HCT116 (cell line): ENCODE data around the gene STARD3. TPM values are rescaled to one million over a fixed set of nuclear protein-coding genes. Genes with fewer than 3 reads are reported as not detected.

Source experiments
- ATAC-seq: fragments of 200-7000 bp; cut with Tn5 transposase; 2 replicates; pipeline ENCODE4 v1.9.1; 2020; ENCODE audit warnings: mild to moderate bottlenecking, moderate library complexity
- BruUV-seq: library from RNA; stranded (reverse); fragments of 400-500 nt; replicated peaks from 2 replicates; lab custom pipeline; 2021; lab: Mats Ljungman, UMichigan
- CTCF ChIA-PET: fragments of 300-600 bp; sonication (Branson Sonifier 250); formaldehyde crosslinking; loops from one replicate; lab custom pipeline; 2021; ENCODE audit warnings: antibody characterized with exemption; lab: Charles Lee
- POLR2A ChIA-PET: fragments of 300-600, 350-600 bp; sonication (Branson Sonifier 250); formaldehyde crosslinking; loops from one replicate; lab custom pipeline; 2021; ENCODE audit warnings: antibody characterized with exemption; lab: Charles Lee
- RAD21 ChIA-PET, 2 experiments: fragments of 300-600 bp; sonication (Branson Sonifier 250); formaldehyde crosslinking; loops; one replicate each; lab custom pipeline; 2023; ENCODE audit warnings: low total read pairs in 2 of 2; ENCODE audit not compliant: uncharacterized antibody in 2 of 2, unreplicated experiment in 2 of 2, low non-redundant PET in 1 of 2; lab: Charles Lee
- DNase-seq: peaks from one replicate; pipeline ENCODE4 v3.0.0-alpha.2; 2010; ENCODE audit warnings: low read depth, low spot score
- H2AFZ ChIP-seq: fragments of 200-600 bp; shearing (Covaris generic), sonication (generic); 2 replicates; pipeline ENCODE4 v1.6.1; 2017; ENCODE audit warnings: low read depth, mixed run types, mixed read lengths, antibody characterized with exemption, low read length; ENCODE audit not compliant: poor library complexity, severe bottlenecking
- H3K27ac ChIP-seq: 2 replicates; pipeline ENCODE4 v1.5.1; 2012; ENCODE audit warnings: low read depth, low read length
- H3K27me3 ChIP-seq: fragments of 200-600 bp; sonication (generic); 2 replicates; pipeline ENCODE4 v1.6.1; 2016; ENCODE audit warnings: mixed run types, low read length, mixed read lengths; ENCODE audit not compliant: insufficient read depth
- H3K36me3 ChIP-seq, 2 experiments: fragments of 200-500 bp in 1 of 2; fragments of 200-600 bp in 1 of 2; sonication (Bioruptor generic) in 1 of 2; sonication (generic) in 1 of 2; 2 replicates each; pipeline versions ENCODE4 v1.5.1 to v1.6.1; 2014 to 2016; ENCODE audit warnings: low read length in 2 of 2, inconsistent platforms in 1 of 2, mixed read lengths in 1 of 2, mixed run types in 1 of 2; ENCODE audit not compliant: insufficient read depth in 2 of 2, control insufficient read depth in 1 of 2
- H3K4me1 ChIP-seq, 2 experiments: fragments of 200-600 bp in 1 of 2; sonication (generic) in 1 of 2; 2 replicates each; pipeline versions ENCODE4 v1.5.1 to v1.6.1; 2012 to 2017; ENCODE audit warnings: low read length in 2 of 2, inconsistent platforms in 1 of 2, mild to moderate bottlenecking in 1 of 2, mixed read lengths in 1 of 2, mixed run types in 1 of 2, moderate library complexity in 1 of 2; ENCODE audit not compliant: insufficient read depth in 2 of 2, control insufficient read depth in 1 of 2
- H3K4me2 ChIP-seq: fragments of 200-600 bp; sonication (generic); 2 replicates; pipeline ENCODE4 v1.6.1; 2017; ENCODE audit warnings: mixed run types, low read length, mixed read lengths
- H3K4me3 ChIP-seq, 2 experiments: fragments of 200-600 bp in 1 of 2; sonication (generic) in 1 of 2; replicated peaks in 1 of 2; 2 replicates each; pipeline ENCODE4 v1.5.1; 2011 to 2016; ENCODE audit warnings: low read length in 2 of 2, control low read depth in 1 of 2, low read depth in 1 of 2, mild to moderate bottlenecking in 1 of 2, mixed read lengths in 1 of 2, mixed run types in 1 of 2
- H3K79me2 ChIP-seq: fragments of 200-600 bp; sonication (generic); 2 replicates; pipeline ENCODE4 v1.6.1; 2017; ENCODE audit warnings: mild to moderate bottlenecking, mixed run types, low read length, moderate library complexity, mixed read lengths; ENCODE audit not compliant: insufficient read depth
- H3K9ac ChIP-seq: fragments of 200-600 bp; sonication (generic); 2 replicates; pipeline ENCODE4 v1.6.1; 2016; ENCODE audit warnings: low read length, mixed read lengths
- H3K9me2 ChIP-seq: fragments of 200-600 bp; sonication (generic), shearing (Covaris generic); 2 replicates; pipeline ENCODE4 v1.6.1; 2017; ENCODE audit warnings: mixed run types, mild to moderate bottlenecking, moderate library complexity; ENCODE audit not compliant: insufficient read depth
- H3K9me3 ChIP-seq, 2 experiments: fragments of 200-500 bp in 1 of 2; fragments of 200-600 bp in 1 of 2; sonication (Bioruptor generic) in 1 of 2; sonication (generic) in 1 of 2; 2 replicates each; pipeline ENCODE4 v1.6.1; 2014 to 2017; ENCODE audit warnings: low read length in 2 of 2, mixed read lengths in 2 of 2, inconsistent platforms in 1 of 2, low read depth in 1 of 2, mild to moderate bottlenecking in 1 of 2, mixed run types in 1 of 2, moderate library complexity in 1 of 2; ENCODE audit not compliant: control insufficient read depth in 1 of 2, insufficient read depth in 1 of 2
- H4K20me1 ChIP-seq: fragments of 200-600 bp; sonication (generic), shearing (Covaris generic); 2 replicates; pipeline ENCODE4 v1.6.1; 2017; ENCODE audit warnings: mixed run types, mild to moderate bottlenecking, moderate library complexity; ENCODE audit not compliant: insufficient read depth
- ATF3 ChIP-seq: IDR thresholded peaks from 2 replicates; pipeline ENCODE4 v1.6.1; 2012
- CEBPB ChIP-seq: IDR thresholded peaks from 2 replicates; pipeline ENCODE4 v1.6.1; 2012; ENCODE audit warnings: low read depth
- CTCF ChIP-seq, 3 experiments: fragments of 200-600 bp in 1 of 3; sonication (generic) in 1 of 3; IDR thresholded peaks in 2 of 3; conservative IDR thresholded peaks in 1 of 3; 2 replicates each; pipeline ENCODE4 v1.5.1; 2012 to 2017; ENCODE audit warnings: low read depth in 2 of 3, low read length in 2 of 3, antibody characterized with exemption in 1 of 3, borderline replicate concordance in 1 of 3, control low read depth in 1 of 3, mild to moderate bottlenecking in 1 of 3, mixed read lengths in 1 of 3, mixed run types in 1 of 3, moderate library complexity in 1 of 3; ENCODE audit not compliant: insufficient read depth in 1 of 3
- EGR1 ChIP-seq: IDR thresholded peaks from 2 replicates; pipeline ENCODE4 v1.6.1; 2012; ENCODE audit warnings: low read depth
- ELF1 ChIP-seq: IDR thresholded peaks from 2 replicates; pipeline ENCODE4 v1.6.1; 2012; ENCODE audit warnings: low read depth, borderline replicate concordance
- EZH2 ChIP-seq: fragments of 200-600 bp; sonication (generic); IDR thresholded peaks from 2 replicates; pipeline ENCODE4 v1.6.1; 2017; ENCODE audit warnings: antibody characterized with exemption, mixed run types
- EZH2phosphoT487 ChIP-seq: fragments of 200-600 bp; IDR thresholded peaks from 2 replicates; pipeline ENCODE4 v1.6.1; 2018; ENCODE audit warnings: antibody characterized with exemption, borderline replicate concordance
- FOSL1 ChIP-seq: IDR thresholded peaks from 2 replicates; pipeline ENCODE4 v1.6.1; 2012; ENCODE audit warnings: low read depth
- POLR2A ChIP-seq: IDR thresholded peaks from 2 replicates; pipeline ENCODE4 v1.7.0; 2011; ENCODE audit warnings: borderline replicate concordance; ENCODE audit not compliant: insufficient read depth, insufficient read length; ENCODE audit errors: extremely low read depth
- SIN3A ChIP-seq: IDR thresholded peaks from 2 replicates; pipeline ENCODE4 v1.6.1; 2012; ENCODE audit warnings: low read depth
- TCF7L2 ChIP-seq: IDR thresholded peaks from 2 replicates; pipeline ENCODE4 v1.7.0; 2011; ENCODE audit warnings: borderline replicate concordance, inconsistent platforms; ENCODE audit not compliant: insufficient read depth, insufficient read length; ENCODE audit errors: extremely low read depth
- YY1 ChIP-seq: IDR thresholded peaks from 2 replicates; pipeline ENCODE4 v1.6.1; 2011; ENCODE audit warnings: low read length, low read depth, moderate library complexity, mild to moderate bottlenecking; ENCODE audit not compliant: insufficient replicate concordance; ENCODE audit errors: extremely low read depth
- ZBTB33 ChIP-seq: IDR thresholded peaks from 2 replicates; pipeline ENCODE4 v1.6.1; 2011; ENCODE audit warnings: mild to moderate bottlenecking, low read length, moderate library complexity; ENCODE audit not compliant: insufficient replicate concordance; ENCODE audit errors: extremely low read depth
- ZNF274 ChIP-seq: fragments of 200-500 bp; sonication (Bioruptor generic); IDR thresholded peaks from 2 replicates; pipeline ENCODE4 v1.6.1; 2014; ENCODE audit warnings: mild to moderate bottlenecking, low read depth, low read length, inconsistent platforms
- intact Hi-C: fragments of 100-400 bp; cut with micrococcal nuclease; formaldehyde crosslinking; loops from 2 replicates; pipeline ENCODE4 v1.10.0; 2022
- total RNA-seq: library from RNA; stranded (reverse); gene quantifications from one replicate; pipeline ENCODE4 v1.2.1, GENCODE V29; 2021; ENCODE audit not compliant: unreplicated experiment

The STARD3 gene
- total RNA-seq, 1 experiment from 2014 or later = 73.9 TPM

DNA sequence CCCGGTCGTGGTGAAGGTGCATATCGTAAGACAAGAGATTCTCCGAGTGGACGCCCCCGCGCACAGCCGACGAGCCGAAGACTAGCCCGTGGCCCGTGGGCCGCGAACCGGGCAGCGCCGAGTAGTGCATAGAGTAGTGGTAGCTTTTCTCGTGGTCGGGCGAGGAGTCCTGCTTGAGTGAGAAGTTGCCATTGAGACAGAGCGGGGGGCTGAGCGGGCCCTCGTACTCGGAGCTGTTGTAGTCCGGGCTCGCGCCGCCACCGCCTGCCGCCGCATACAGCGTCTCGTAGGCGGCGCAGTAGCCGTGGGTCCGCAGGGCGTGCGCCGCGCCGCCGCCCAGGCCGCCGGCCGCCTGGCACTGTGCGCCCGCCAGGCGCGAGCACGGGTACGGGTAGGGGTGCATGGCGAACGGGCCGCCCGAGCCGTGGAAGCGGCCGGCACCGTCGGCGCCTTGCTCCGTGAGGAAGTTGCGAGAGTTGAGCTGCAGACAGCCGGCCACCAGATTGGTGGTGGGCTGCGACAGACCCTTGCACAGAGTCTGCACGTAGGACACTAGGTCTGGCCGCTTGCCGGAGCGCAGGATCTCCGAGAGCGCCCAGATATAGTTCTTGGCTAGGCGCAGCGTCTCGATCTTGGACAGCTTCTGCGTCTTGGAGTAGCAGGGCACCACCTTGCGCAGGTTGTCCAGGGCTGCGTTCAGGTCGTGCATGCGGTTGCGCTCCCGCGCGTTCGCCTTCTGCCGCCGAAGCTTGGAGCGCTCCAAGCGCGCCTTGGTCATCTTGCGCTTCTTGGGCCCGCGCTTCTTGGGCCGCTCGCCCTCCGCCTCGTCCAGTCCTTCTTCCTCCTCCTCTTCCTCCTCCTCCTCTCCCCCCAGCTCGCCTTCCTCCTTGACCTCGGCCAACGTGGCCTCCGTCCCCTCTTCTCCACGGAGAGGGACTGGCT lies 31.2 kb upstream of the STARD3 start:
- CTCF ChIA-PET = no interaction called here
- Histone ChIP-seq H3K79me2 (no peaks in the 10 kb centered on the region), H3K4me2 (no peak overlapping the region), H3K9me2 (no peaks in the 10 kb centered on the region), H2AFZ (no peak overlapping the region), H3K4me3 (no peak overlapping the region), H3K9me3 (no peaks in the 10 kb centered on the region), H3K27ac (no peak overlapping the region), H4K20me1 (no peaks in the 10 kb centered on the region), H3K27me3 (peaks cover 23% of the 10 kb centered on the region), H3K9ac (no peak overlapping the region), H3K4me1 (peaks cover 0 to 5% of the 10 kb centered on the region in 2 experiments; a peak in 2 of 4 replicates), H3K36me3 (no peaks in the 10 kb centered on the region)
- intact Hi-C loops = no loop called here
- RAD21 ChIA-PET = no interaction called here
- POLR2A ChIA-PET = no interaction called here
- DNase-seq = no peak
- BruUV-seq = no TSS peak
- no peak for TF ChIP-seq CEBPB
- no peak for TF ChIP-seq EGR1
- TF ChIP-seq EZH2 = no peak
- TF ChIP-seq ELF1 = no peak
- TF ChIP-seq SIN3A = no peak
- TF ChIP-seq ATF3 = no peak
- TF ChIP-seq TCF7L2 = no peak
- no peak for TF ChIP-seq EZH2phosphoT487
- TF ChIP-seq CTCF (IDR thresholded peaks at IDR 0.05 in 2 of 3, conservative IDR thresholded peaks at IDR 0.05 in 1 of 3; ENCODE audit: borderline replicate concordance in 1 of 3, insufficient read depth in 1 of 3, low read depth in 2 of 3, low read length in 2 of 3) = no peak
- no peak for TF ChIP-seq YY1
- no peak for TF ChIP-seq ZNF274
- no peak for TF ChIP-seq ZBTB33
- TF ChIP-seq FOSL1 = no peak
- no peak for TF ChIP-seq POLR2A
- no peak for ATAC-seq
